HL-60 (cell line): ENCODE data around the gene CAPZA1.

Source experiments
- POLR2AphosphoS5 ChIP-seq: IDR thresholded peaks from 2 replicates; pipeline ENCODE4 v1.6.1; 2012; ENCODE audit warnings: low read depth
- TF ChIP-seq, protein P1 (sequence below): IDR thresholded peaks from one replicate; pipeline ENCODE4 v1.5.1; 2011; ENCODE audit warnings: low read length, control low read depth, inconsistent platforms; ENCODE audit not compliant: insufficient read depth
- TF ChIP-seq, protein P2 (sequence below): IDR thresholded peaks from 2 replicates; pipeline ENCODE4 v1.6.1; 2012; ENCODE audit warnings: low read depth; ENCODE audit not compliant: insufficient replicate concordance

- TF ChIP-seq, protein P1, sequence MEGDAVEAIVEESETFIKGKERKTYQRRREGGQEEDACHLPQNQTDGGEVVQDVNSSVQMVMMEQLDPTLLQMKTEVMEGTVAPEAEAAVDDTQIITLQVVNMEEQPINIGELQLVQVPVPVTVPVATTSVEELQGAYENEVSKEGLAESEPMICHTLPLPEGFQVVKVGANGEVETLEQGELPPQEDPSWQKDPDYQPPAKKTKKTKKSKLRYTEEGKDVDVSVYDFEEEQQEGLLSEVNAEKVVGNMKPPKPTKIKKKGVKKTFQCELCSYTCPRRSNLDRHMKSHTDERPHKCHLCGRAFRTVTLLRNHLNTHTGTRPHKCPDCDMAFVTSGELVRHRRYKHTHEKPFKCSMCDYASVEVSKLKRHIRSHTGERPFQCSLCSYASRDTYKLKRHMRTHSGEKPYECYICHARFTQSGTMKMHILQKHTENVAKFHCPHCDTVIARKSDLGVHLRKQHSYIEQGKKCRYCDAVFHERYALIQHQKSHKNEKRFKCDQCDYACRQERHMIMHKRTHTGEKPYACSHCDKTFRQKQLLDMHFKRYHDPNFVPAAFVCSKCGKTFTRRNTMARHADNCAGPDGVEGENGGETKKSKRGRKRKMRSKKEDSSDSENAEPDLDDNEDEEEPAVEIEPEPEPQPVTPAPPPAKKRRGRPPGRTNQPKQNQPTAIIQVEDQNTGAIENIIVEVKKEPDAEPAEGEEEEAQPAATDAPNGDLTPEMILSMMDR: no peak
- TF ChIP-seq POLR2AphosphoS5: no peak
- TF ChIP-seq, protein P2, sequence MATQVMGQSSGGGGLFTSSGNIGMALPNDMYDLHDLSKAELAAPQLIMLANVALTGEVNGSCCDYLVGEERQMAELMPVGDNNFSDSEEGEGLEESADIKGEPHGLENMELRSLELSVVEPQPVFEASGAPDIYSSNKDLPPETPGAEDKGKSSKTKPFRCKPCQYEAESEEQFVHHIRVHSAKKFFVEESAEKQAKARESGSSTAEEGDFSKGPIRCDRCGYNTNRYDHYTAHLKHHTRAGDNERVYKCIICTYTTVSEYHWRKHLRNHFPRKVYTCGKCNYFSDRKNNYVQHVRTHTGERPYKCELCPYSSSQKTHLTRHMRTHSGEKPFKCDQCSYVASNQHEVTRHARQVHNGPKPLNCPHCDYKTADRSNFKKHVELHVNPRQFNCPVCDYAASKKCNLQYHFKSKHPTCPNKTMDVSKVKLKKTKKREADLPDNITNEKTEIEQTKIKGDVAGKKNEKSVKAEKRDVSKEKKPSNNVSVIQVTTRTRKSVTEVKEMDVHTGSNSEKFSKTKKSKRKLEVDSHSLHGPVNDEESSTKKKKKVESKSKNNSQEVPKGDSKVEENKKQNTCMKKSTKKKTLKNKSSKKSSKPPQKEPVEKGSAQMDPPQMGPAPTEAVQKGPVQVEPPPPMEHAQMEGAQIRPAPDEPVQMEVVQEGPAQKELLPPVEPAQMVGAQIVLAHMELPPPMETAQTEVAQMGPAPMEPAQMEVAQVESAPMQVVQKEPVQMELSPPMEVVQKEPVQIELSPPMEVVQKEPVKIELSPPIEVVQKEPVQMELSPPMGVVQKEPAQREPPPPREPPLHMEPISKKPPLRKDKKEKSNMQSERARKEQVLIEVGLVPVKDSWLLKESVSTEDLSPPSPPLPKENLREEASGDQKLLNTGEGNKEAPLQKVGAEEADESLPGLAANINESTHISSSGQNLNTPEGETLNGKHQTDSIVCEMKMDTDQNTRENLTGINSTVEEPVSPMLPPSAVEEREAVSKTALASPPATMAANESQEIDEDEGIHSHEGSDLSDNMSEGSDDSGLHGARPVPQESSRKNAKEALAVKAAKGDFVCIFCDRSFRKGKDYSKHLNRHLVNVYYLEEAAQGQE: no peak
These were observed 92.6 kb downstream of the CAPZA1 start for GRCh38 chr1:112712191-112712590.
